GM19239 (cell line): ENCODE data around the gene MS4A15.
"Not testable (repeated sequence)": the region's sequence is repeated elsewhere in the genome, so short reads cannot be mapped to it uniquely, and the experiment has no call there.

Experiments
- DNase-seq: peaks from one replicate; pipeline ENCODE4 v3.0.0; 2011; ENCODE audit warnings: low spot score; ENCODE audit not compliant: insufficient read length
- FAIRE-seq: peaks from 2 replicates; lab custom pipeline; 2011; peaks lifted over from hg19 to GRCh38; lab: Jason Lieb, UNC

The MS4A15 gene

GRCh38 chr11:60750911-60751310 is 5.8 kb upstream of the MS4A15 start:
- FAIRE-seq (no peak), DNase-seq (no peak)

- FAIRE-seq (no peak), DNase-seq (no peak)
Observed at GRCh38 chr11:60753309-60753708, 3.4 kb upstream of the MS4A15 start.

GRCh38 chr11:60754887-60755286 is 1.8 kb upstream of the MS4A15 start:
- FAIRE-seq (no peak), DNase-seq (no peak)

GRCh38 chr11:60757231-60757800 is 649 bp downstream of the MS4A15 start:
- DNase-seq (no peak), FAIRE-seq (no peak)

GRCh38 chr11:60758671-60759070 is 2.0 kb downstream of the MS4A15 start:
- FAIRE-seq, result not testable (repeated sequence)

DNA sequence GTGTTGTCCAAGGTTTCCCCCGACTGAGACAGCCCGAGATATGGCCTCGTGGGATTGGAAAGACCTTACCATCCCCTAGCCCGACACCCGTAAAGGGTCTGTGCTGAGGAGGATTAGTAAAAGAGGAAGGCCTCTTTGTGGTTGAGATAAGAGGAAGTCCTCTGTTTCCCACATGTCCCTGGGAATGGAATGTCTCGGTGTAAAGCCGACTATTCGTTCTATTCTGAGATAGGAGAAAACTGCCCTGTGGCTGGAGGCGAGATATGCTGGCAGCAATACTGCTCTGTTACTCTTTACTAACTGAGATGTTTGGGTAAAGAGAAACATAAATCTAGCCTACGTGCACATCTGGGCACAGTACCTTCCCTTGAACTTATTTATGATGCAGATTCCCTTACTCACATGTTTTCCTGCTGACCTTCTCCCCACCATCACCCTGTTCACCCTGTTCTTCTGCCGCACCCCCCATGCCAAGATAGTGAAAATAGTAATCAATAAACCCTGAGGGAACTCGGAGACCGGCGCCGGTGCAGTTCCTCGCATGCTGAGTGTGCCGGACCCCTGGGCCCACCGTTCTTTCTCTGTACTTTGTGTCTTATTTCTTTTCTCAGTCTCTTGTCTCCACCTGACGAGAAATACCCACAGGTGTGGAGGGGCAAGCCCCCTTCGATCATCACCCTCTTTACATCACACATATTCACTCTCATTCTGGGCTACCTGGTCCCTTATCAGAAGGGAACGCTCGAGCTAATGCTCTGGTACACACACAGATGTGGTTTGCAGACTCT is 3.0 kb downstream of the MS4A15 start:
- not testable (repeated sequence) for FAIRE-seq, DNase-seq

More at GRCh38 chr11:60758671-60759070, 2.0 kb downstream of the MS4A15 start:
- DNase-seq, result not testable (repeated sequence)

DNA sequence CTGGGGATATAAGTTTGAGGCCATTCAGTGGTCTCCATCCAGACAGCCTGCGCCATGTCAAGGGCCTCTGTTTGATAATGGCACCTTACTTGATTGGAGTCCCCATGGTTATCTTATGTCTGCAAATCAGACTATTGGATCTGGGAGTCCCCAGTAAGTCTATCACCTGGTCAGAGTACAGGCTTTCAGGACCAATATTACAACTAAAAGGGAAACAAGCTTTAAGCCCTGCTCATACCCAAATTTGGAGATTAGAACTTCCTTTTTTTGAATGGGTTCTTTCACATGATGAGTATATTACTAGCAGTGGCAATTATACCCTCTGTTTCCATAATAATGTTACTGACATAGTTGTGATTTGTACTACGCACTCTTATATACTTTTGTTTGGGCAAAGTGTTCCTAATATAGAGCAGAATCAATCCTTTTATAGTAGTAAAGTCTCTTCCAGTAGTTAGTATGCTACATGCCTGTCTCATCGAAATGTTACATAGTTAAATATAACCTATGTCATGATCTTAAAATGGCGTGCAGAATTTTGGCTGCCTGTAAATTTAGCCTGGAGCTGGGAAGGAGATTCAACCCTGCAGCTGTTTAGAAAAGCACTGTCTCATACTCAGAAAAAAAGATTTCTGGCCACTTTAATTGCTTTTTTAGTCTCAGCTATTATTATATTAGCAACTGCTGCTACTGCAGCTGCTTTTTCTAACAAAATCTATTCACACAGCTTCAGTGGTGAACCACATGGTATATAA is 4.9 kb downstream of the MS4A15 start:
- FAIRE-seq (peak; percentile 26), DNase-seq (no peak)

GRCh38 chr11:60762851-60763691 is 6.4 kb downstream of the MS4A15 start:
- peak; percentile 44 for DNase-seq
- FAIRE-seq, result peak; percentile 97

- no peak for FAIRE-seq
Observed at GRCh38 chr11:60763692-60764369, 7.2 kb downstream of the MS4A15 start.

DNA sequence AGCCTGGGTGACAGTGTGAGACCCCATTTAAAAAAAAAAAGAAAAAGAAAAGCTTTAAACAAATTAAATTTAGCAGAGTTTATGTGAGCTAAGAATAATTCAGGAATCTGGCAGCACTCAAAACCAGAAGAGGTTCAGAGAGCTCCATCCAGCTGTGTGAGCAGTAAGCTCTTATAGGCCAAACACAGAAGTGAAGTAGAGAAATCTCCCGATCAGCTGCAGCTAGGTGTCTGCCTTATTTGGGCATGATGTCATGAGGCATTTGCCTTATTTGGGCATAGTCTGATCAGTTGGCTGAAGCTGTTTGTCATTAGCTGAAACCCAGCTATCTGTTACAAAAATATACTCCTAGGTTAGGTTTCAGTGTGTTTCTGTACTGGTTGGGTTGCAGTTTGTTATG is 8.2 kb downstream of the MS4A15 start:
- DNase-seq (no peak), FAIRE-seq (peak; percentile 95)

More at GRCh38 chr11:60763692-60764369, 7.2 kb downstream of the MS4A15 start:
- DNase-seq, result no peak

GRCh38 chr11:60765355-60765754 is 8.7 kb downstream of the MS4A15 start:
- FAIRE-seq, result no peak

GRCh38 chr11:60766547-60766946 is 9.9 kb downstream of the MS4A15 start:
- FAIRE-seq, result no peak
- no peak for DNase-seq

More at GRCh38 chr11:60765355-60765754, 8.7 kb downstream of the MS4A15 start:
- DNase-seq, result no peak

DNA sequence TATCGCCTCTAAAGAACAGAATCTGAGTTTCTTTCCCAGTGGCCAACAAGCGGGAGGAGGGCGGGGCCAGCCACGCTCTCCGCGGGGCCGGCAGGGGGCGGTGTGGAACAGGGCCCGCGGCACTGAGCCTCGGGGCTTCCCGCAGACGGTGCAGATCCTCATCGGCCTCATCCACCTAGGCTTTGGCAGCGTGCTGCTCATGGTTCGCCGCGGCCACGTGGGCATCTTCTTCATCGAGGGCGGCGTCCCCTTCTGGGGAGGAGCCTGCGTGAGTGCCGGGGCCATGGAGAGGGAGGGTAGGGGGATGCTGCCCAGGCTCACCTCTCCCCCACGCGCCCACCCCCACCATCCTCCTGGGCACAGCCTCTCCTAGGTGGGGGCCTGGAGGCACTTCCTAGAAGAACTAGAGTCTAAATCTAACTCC is 10.7 kb downstream of the MS4A15 start:
- DNase-seq (no peak), FAIRE-seq (no peak)

DNA sequence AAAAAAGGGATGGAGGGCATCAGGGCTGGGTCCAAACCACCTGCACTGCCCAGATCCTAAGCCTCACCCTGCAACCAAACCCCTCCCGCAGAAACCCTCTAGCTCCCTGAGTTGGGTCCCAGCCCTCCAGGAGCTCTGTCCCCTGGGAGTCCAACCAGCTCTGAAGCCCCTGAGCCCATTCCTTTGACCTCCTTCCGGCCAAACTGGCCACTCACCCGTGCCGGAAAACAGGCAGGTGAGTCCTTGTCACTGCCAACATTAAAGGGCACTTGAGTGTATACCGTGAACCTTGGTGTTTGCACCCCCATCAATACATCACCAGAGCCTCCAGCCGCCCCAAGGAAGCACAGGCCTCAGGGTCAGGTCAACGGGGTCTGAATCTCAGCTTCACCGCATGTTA is 11.5 kb downstream of the MS4A15 start:
- FAIRE-seq (no peak), DNase-seq (no peak)

DNA sequence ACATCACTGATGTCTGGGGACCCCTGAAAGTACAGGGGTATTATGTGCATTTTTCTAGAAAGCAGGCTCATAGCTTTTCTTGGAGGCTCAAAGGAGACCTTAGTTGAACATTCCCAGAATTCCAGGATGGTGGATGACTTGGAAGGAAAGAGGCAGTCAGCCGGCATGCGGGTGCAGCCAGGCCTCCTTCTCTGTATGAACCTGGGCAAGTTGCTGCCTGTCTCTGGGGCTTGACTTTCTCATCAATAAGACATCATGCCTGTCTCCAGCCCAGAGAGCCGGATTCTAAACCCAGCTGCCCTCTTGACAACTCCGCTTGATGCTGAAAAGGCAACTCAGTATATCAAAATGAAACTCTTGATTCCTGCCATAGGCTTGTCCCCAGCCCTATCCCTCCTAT is 12.6 kb downstream of the MS4A15 start:
- FAIRE-seq (no peak), DNase-seq (no peak)

DNA sequence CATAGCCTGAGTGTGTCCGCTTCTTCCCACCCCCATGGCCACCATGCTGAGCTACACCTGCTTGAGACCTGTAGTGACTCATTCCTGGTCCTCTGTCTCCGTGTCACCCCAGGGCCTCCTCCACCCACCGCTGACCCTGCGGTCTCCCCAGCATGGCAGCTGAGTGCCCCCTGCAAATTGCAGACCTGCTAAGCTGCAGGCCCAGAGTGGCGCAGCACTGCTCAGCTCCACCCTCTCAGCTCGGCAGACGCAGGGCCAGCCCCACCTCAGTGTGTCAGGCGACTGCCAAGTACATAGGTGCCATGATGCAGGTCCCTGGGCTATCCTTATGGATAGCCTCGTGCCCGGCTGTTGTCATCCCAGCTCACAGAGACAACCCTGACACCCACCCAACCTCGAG is 13.1 kb downstream of the MS4A15 start:
- no peak for FAIRE-seq
- DNase-seq, result no peak

DNA sequence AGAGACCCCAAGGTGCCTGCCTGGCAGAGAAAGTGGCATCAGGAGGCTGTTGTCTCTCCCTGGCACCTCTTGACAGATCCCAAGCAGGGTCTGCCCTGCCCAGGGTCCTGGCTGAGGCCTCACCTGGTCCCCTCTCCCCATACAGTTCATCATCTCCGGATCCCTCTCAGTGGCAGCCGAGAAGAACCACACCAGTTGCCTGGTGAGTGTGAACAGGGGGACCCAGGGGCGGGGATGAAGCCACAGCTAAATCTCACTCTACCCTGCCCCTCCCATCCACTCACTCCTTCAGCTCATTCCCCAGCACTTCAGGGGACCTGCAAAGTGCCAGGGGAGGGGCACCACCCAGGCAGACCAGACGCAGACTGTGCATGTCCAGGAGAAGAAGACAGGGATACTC is 14.5 kb downstream of the MS4A15 start:
- no peak for FAIRE-seq
- DNase-seq, result no peak

GRCh38 chr11:60771879-60772525 is 15.3 kb downstream of the MS4A15 start:
- DNase-seq, result no peak
- no peak for FAIRE-seq

DNA sequence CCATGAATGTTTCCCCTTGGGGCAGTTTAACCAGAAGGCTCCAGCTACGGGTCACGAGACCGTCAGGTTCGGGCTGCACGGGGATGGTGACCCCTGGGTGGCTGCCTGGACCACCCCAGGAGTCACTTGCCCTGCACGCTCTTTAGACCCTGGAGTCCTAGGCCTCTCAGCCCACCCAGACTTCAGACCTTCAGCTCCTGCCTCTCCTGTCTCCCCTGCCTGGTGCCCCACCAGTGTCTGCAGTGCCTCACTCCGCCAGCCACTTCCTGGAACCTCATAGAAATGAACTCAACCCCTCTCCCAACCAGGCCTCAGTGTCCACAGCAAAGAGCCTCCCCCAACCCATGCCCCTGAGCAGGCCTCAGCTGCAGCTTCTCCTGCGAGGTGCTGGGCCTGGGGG is 16.0 kb downstream of the MS4A15 start:
- DNase-seq (no peak), FAIRE-seq (no peak)
